Neural progenitor cell (in vitro differentiated cells): Measurements from ENCODE around the gene AP1AR. TPM values are rescaled to one million over a fixed set of nuclear protein-coding genes. Genes with fewer than 3 reads are reported as not detected.

Experiments used
- DNase-seq: peaks from one replicate; pipeline ENCODE4 v3.0.0-alpha.2; 2016; ENCODE audit warnings: low spot score
- H2AFZ ChIP-seq: fragments of 200-600 bp; sonication (generic); replicated peaks from 2 replicates; pipeline ENCODE4 v1.6.1; 2016; ENCODE audit warnings: antibody characterized with exemption
- H3F3A ChIP-seq: fragments of 200-600 bp; sonication (generic); 2 replicates; pipeline ENCODE4 v1.6.1; 2016; ENCODE audit warnings: antibody characterized with exemption, low read depth
- H3K27ac ChIP-seq: fragments of 200-600 bp; sonication (generic); 2 replicates; pipeline ENCODE4 v1.5.1; 2016; ENCODE audit warnings: mild to moderate bottlenecking
- H3K27me3 ChIP-seq: fragments of 200-600 bp; sonication (generic); 2 replicates; pipeline ENCODE4 v1.6.1; 2016; ENCODE audit warnings: mild to moderate bottlenecking, moderate library complexity
- H3K36me3 ChIP-seq: fragments of 200-600 bp; sonication (generic); 2 replicates; pipeline ENCODE4 v1.5.1; 2016
- H3K4me1 ChIP-seq: fragments of 200-600 bp; sonication (generic); 2 replicates; pipeline ENCODE4 v1.6.1; 2016; ENCODE audit warnings: mixed run types
- H3K4me2 ChIP-seq: fragments of 200-600 bp; sonication (generic); 2 replicates; pipeline ENCODE4 v1.6.1; 2016
- H3K4me3 ChIP-seq: fragments of 200-600 bp; sonication (generic); 2 replicates; pipeline ENCODE4 v1.5.1; 2016
- H3K79me2 ChIP-seq: fragments of 200-600 bp; sonication (generic); 2 replicates; pipeline ENCODE4 v1.6.1; 2016; ENCODE audit warnings: low read depth
- H3K9ac ChIP-seq: fragments of 200-600 bp; sonication (generic); 2 replicates; pipeline ENCODE4 v1.6.1; 2016
- H3K9me3 ChIP-seq: fragments of 200-600 bp; sonication (generic); 2 replicates; pipeline ENCODE4 v1.5.1; 2016; ENCODE audit warnings: low read depth
- H4K20me1 ChIP-seq: fragments of 200-600 bp; sonication (generic); 2 replicates; pipeline ENCODE4 v1.6.1; 2016; ENCODE audit warnings: low read depth
- H3K27ac Mint-ChIP-seq: 3 replicates; pipeline ENCODE4 v1.8.0; 2021; ENCODE audit warnings: mixed read lengths
- H3K27me3 Mint-ChIP-seq: 2 replicates; pipeline ENCODE4 v1.8.0; 2022; ENCODE audit warnings: low read depth, mild to moderate bottlenecking, inconsistent platforms, moderate library complexity, mixed read lengths; ENCODE audit not compliant: insufficient read depth
- H3K36me3 Mint-ChIP-seq: 3 replicates; pipeline ENCODE4 v1.8.0; 2021; ENCODE audit warnings: mixed read lengths
- H3K4me1 Mint-ChIP-seq: 3 replicates; pipeline ENCODE4 v1.8.0; 2021; ENCODE audit warnings: mixed read lengths
- H3K4me3 Mint-ChIP-seq: 3 replicates; pipeline ENCODE4 v1.8.0; 2021; ENCODE audit warnings: mild to moderate bottlenecking, moderate library complexity, mixed read lengths
- H3K9me3 Mint-ChIP-seq: 3 replicates; pipeline ENCODE4 v1.8.0; 2020; ENCODE audit warnings: mixed read lengths
- CTCF ChIP-seq: fragments of 200-600 bp; sonication (generic); IDR thresholded peaks from 2 replicates; pipeline ENCODE4 v1.5.1; 2017; ENCODE audit warnings: antibody characterized with exemption, mild to moderate bottlenecking
- EZH2 ChIP-seq: fragments of 200-600 bp; sonication (generic); IDR thresholded peaks from 2 replicates; pipeline ENCODE4 v1.6.1; 2017; ENCODE audit warnings: antibody characterized with exemption, mild to moderate bottlenecking, moderate library complexity
- EZH2phosphoT487 ChIP-seq: fragments of 200-600 bp; sonication (generic); IDR thresholded peaks from 2 replicates; pipeline ENCODE4 v1.6.1; 2017; ENCODE audit warnings: antibody characterized with exemption
- total RNA-seq: library from RNA; depleted of rRNA; stranded (reverse); fragments of >200 nt; gene quantifications from 2 replicates; pipeline ENCODE4 v1.2.3, GENCODE V29; 2015; ENCODE audit warnings: low replicate concordance

The AP1AR gene
- total RNA-seq, 1 donor from 2014 or later: 41.9 TPM

- H3K9ac ChIP-seq: no peak overlapping the region
- no peaks in the 10 kb centered on the region for H3K36me3 Mint-ChIP-seq
- H3K79me2 ChIP-seq: no peaks in the 10 kb centered on the region
- H3K4me1 ChIP-seq: peaks cover 7% of the 10 kb centered on the region
- H3K27ac ChIP-seq: no peak overlapping the region
- H3F3A ChIP-seq: peaks cover 8% of the 10 kb centered on the region
- no peak overlapping the region for H3K4me2 ChIP-seq
- TF ChIP-seq EZH2phosphoT487 (no peak), EZH2 (no peak), CTCF (no peak)
- no peaks in the 10 kb centered on the region for H3K4me1 Mint-ChIP-seq
- H3K4me3 Mint-ChIP-seq: no peak overlapping the region
- H3K9me3 ChIP-seq: no peaks in the 10 kb centered on the region
- H3K9me3 Mint-ChIP-seq: no peaks in the 10 kb centered on the region
- no peak for DNase-seq
- H3K27me3 ChIP-seq: no peaks in the 10 kb centered on the region
- H3K4me3 ChIP-seq: no peak overlapping the region
- H3K27me3 Mint-ChIP-seq: no peaks in the 10 kb centered on the region
- no peaks in the 10 kb centered on the region for H4K20me1 ChIP-seq
- no peak overlapping the region for H2AFZ ChIP-seq
- H3K27ac Mint-ChIP-seq: no peak overlapping the region
- H3K36me3 ChIP-seq: no peaks in the 10 kb centered on the region
Measured at GRCh38 chr4:112184438-112184837, 47.1 kb upstream of the AP1AR start.

DNA sequence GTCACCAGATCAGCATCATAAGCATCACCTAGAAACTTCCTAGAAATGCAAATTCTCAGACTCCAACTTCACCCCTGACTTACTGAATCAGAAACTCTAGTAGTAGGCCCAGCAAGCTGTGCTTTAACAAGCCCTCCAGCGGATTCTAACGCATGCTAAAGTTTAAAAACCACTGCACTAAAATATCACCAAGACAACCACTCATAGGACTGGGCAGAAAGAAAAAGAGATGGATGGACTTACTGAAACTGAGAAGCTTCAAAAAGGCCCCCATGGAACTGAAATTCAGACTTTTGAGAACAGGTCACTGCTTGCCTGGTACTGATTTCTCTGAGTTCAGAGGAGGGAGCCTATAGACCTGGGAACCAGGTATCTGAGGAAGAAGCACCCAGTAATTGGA is 46.3 kb upstream of the AP1AR start:
- Histone ChIP-seq H3K4me3 (no peak overlapping the region), H4K20me1 (no peaks in the 10 kb centered on the region), H3K4me2 (no peak overlapping the region), H3K79me2 (no peaks in the 10 kb centered on the region), H3K27ac (no peak overlapping the region), H2AFZ (no peak overlapping the region), H3K27me3 (no peaks in the 10 kb centered on the region), H3K9me3 (no peaks in the 10 kb centered on the region), H3K36me3 (no peaks in the 10 kb centered on the region), H3F3A (peaks cover 9% of the 10 kb centered on the region), H3K4me1 (peaks cover 7% of the 10 kb centered on the region), H3K9ac (no peak overlapping the region)
- H3K27ac Mint-ChIP-seq: no peak overlapping the region
- H3K36me3 Mint-ChIP-seq: no peaks in the 10 kb centered on the region
- no peak for DNase-seq
- H3K4me1 Mint-ChIP-seq: no peaks in the 10 kb centered on the region
- no peaks in the 10 kb centered on the region for H3K9me3 Mint-ChIP-seq
- H3K4me3 Mint-ChIP-seq: no peak overlapping the region
- TF ChIP-seq CTCF (no peak), EZH2phosphoT487 (no peak), EZH2 (no peak)
- H3K27me3 Mint-ChIP-seq: no peaks in the 10 kb centered on the region

GRCh38 chr4:112185740-112186670 is 45.6 kb upstream of the AP1AR start:
- no peaks in the 10 kb centered on the region for H3K36me3 ChIP-seq
- DNase-seq: peak; percentile 29
- no peaks in the 10 kb centered on the region for H3K27me3 ChIP-seq
- Mint-ChIP-seq H3K4me3 (no peak overlapping the region), H3K36me3 (no peaks in the 10 kb centered on the region), H3K9me3 (no peaks in the 10 kb centered on the region), H3K27ac (no peak overlapping the region), H3K27me3 (peaks cover 2% of the 10 kb centered on the region), H3K4me1 (no peaks in the 10 kb centered on the region)
- TF ChIP-seq EZH2 (no peak), CTCF (no peak)
- H3K4me3 ChIP-seq: no peak overlapping the region
- H3F3A ChIP-seq: peaks cover 9% of the 10 kb centered on the region
- no peaks in the 10 kb centered on the region for H3K79me2 ChIP-seq
- H2AFZ ChIP-seq: no peak overlapping the region
- H3K4me2 ChIP-seq: no peak overlapping the region
- H3K9me3 ChIP-seq: no peaks in the 10 kb centered on the region
- no peaks in the 10 kb centered on the region for H4K20me1 ChIP-seq
- H3K4me1 ChIP-seq: peaks cover 7% of the 10 kb centered on the region
- no peak overlapping the region for H3K27ac ChIP-seq
- H3K9ac ChIP-seq: no peak overlapping the region
